ENCODE data around the gene CTSW. TPM values are rescaled to one million over a fixed set of nuclear protein-coding genes. Genes with fewer than 3 reads are reported as not detected.

Gene CTSW
- total and polyA plus RNA-seq, 4 donors, result 2.9 to 8.7 (median 3.8) TPM

DNA sequence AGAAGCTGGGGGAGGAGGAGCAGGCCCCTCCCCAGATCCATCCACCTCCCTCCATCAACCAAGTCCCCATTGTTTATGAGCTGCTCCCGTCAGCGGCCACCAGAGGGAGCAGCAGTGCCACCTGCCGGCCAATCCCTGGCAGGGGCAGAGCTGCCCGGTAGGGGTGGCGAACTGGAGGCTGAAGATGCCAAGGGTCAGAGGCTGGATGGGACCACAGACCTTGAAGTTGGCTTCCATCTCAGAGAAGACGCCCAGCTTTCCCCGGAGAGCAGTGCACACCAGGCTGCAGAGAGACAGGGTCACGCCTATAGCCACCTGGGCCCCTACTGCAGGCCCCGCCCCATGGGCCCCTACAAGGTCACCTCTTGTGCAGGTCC lies 5.1 kb downstream of the CTSW start:
- no peak for ATAC-seq (ENCODE audit: insufficient read depth, low FRiP score)
- peak; percentile 62 to 75 (median 73) for DNase-seq
- Histone ChIP-seq H3K27ac (ENCODE audit: low read depth in 1 of 2, low read length in 1 of 2) (peak overlapping the region in 1 of 2 donors; percentile 26), H3K4me3 (no peak overlapping the region), H3K9ac (ENCODE audit: insufficient read depth in 1 of 2, low read length in 2 of 2) (no peak overlapping the region), H3K36me3 (ENCODE audit: control insufficient read depth in 4 of 4, insufficient read depth in 4 of 4, low read length in 4 of 4) (peaks cover 7 to 30% (median 24%) of the 10 kb centered on the region in 4 donors), H3K9me3 (ENCODE audit: control insufficient read depth in 4 of 4, insufficient read depth in 3 of 4, low read length in 3 of 4) (no peaks in the 10 kb centered on the region), H3K27me3 (ENCODE audit: control insufficient read depth in 3 of 3, insufficient read depth in 3 of 3, low read length in 2 of 3) (no peaks in the 10 kb centered on the region), H3K4me1 (ENCODE audit: control insufficient read depth in 5 of 5, insufficient read depth in 5 of 5, low read length in 5 of 5) (peaks cover 1 to 27% (median 9%) of the 10 kb centered on the region in 5 donors)
- WGBS, 2 donors, result 23 to 26% methylated on average over 9 of the region's 9 CpGs
- TF ChIP-seq, protein P1, sequence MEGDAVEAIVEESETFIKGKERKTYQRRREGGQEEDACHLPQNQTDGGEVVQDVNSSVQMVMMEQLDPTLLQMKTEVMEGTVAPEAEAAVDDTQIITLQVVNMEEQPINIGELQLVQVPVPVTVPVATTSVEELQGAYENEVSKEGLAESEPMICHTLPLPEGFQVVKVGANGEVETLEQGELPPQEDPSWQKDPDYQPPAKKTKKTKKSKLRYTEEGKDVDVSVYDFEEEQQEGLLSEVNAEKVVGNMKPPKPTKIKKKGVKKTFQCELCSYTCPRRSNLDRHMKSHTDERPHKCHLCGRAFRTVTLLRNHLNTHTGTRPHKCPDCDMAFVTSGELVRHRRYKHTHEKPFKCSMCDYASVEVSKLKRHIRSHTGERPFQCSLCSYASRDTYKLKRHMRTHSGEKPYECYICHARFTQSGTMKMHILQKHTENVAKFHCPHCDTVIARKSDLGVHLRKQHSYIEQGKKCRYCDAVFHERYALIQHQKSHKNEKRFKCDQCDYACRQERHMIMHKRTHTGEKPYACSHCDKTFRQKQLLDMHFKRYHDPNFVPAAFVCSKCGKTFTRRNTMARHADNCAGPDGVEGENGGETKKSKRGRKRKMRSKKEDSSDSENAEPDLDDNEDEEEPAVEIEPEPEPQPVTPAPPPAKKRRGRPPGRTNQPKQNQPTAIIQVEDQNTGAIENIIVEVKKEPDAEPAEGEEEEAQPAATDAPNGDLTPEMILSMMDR (IDR thresholded peaks at IDR 0.05; ENCODE audit: control extremely low read depth, extremely low read depth), result peak; percentile 100

DNA sequence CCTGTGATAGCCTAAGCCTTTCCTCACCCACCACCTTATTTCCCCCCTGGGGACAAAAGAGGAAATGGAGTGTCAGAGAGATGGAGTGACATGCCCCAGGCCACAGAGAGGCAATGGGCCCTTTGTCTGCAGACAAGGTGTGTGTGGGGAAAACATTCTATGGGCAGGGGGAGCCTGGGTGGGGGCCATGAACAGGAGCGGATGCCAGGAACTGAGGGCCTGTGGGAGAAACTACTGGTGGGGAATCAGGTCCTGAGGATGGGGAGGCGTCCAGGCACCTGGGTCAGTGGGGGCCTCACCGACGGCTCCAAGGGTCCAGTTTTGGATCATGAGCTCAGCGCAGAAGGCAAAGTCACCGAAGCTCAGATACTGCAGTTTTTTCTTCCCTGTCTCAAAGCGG lies 5.6 kb downstream of the CTSW start:
- H3K4me1 ChIP-seq (ENCODE audit: control insufficient read depth in 5 of 5, insufficient read depth in 5 of 5, low read length in 5 of 5), result peaks cover 5 to 30% (median 12%) of the 10 kb centered on the region in 5 donors
- H3K27ac ChIP-seq (ENCODE audit: low read depth in 1 of 2, low read length in 1 of 2), result no peak overlapping the region
- no peak overlapping the region for H3K4me3 ChIP-seq
- H3K9ac ChIP-seq (ENCODE audit: insufficient read depth in 1 of 2, low read length in 2 of 2), result no peak overlapping the region
- ATAC-seq (ENCODE audit: insufficient read depth, low FRiP score) (no peak), DNase-seq (no peak)
- H3K36me3 ChIP-seq (ENCODE audit: control insufficient read depth in 4 of 4, insufficient read depth in 4 of 4, low read length in 4 of 4), result peaks cover 7 to 30% (median 24%) of the 10 kb centered on the region in 4 donors
- H3K9me3 ChIP-seq (ENCODE audit: control insufficient read depth in 4 of 4, insufficient read depth in 3 of 4, low read length in 3 of 4), result no peaks in the 10 kb centered on the region
- 94 to 95% methylated on average over 7 of the region's 7 CpGs for WGBS, 2 donors
- no peaks in the 10 kb centered on the region for H3K27me3 ChIP-seq (ENCODE audit: control insufficient read depth in 3 of 3, insufficient read depth in 3 of 3, low read length in 2 of 3)
- TF ChIP-seq, protein P1 (IDR thresholded peaks at IDR 0.05; ENCODE audit: control extremely low read depth, extremely low read depth), result no peak

DNA sequence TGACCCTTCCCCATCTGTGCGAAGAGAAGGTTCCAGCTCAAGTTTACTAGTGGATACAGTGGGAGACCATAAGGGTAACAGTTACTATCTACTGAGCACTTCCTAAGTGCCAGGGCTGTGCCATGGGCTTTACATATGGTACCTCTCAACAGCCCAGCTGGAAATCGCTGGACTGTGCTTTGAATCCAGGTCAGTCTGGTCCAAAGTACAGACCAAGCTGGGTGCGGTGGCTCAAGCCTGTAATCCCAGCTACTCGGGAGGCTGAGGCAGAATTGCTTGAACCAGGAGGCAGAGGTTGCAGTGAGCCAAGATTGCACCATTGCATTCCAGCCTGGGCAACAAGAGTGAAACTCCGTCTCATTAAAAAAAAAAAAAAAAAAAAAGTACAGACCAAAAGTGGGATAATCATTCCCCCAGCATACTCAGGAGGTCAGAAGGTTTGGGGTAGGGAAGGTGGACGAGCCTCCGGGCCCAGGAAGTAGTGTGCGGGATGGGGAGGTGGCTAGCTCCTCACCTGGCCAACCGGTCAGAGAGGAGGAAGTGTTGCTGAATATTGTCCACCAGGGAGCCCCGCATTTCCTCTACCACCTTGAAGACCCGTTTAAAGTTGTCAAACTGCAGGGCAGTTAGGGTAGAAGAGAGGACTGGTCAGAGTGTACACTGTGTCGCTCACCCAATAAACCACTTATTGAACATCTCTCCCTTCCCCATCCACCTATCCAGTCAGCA lies 6.3 kb downstream of the CTSW start:
- no peaks in the 10 kb centered on the region for H3K9me3 ChIP-seq (ENCODE audit: control insufficient read depth in 4 of 4, insufficient read depth in 3 of 4, low read length in 3 of 4)
- TF ChIP-seq, protein P1 (IDR thresholded peaks at IDR 0.05; ENCODE audit: control extremely low read depth, extremely low read depth), result no peak
- no peak overlapping the region for H3K9ac ChIP-seq (ENCODE audit: insufficient read depth in 1 of 2, low read length in 2 of 2)
- peaks cover 5 to 33% (median 12%) of the 10 kb centered on the region in 5 donors for H3K4me1 ChIP-seq (ENCODE audit: control insufficient read depth in 5 of 5, insufficient read depth in 5 of 5, low read length in 5 of 5)
- H3K4me3 ChIP-seq, result no peak overlapping the region
- no peaks in the 10 kb centered on the region for H3K27me3 ChIP-seq (ENCODE audit: control insufficient read depth in 3 of 3, insufficient read depth in 3 of 3, low read length in 2 of 3)
- no peak overlapping the region for H3K27ac ChIP-seq (ENCODE audit: low read depth in 1 of 2, low read length in 1 of 2)
- no peak for DNase-seq
- no peak for ATAC-seq (ENCODE audit: insufficient read depth, low FRiP score)
- WGBS, 2 donors, result 87 to 88% methylated on average over 12 of the region's 12 CpGs
- peaks cover 7 to 30% (median 24%) of the 10 kb centered on the region in 4 donors for H3K36me3 ChIP-seq (ENCODE audit: control insufficient read depth in 4 of 4, insufficient read depth in 4 of 4, low read length in 4 of 4)
